ENCODE results near the gene HIGD2A. TPM values are rescaled to one million over a fixed set of nuclear protein-coding genes. Genes with fewer than 3 reads are reported as not detected.
A peak's percentile ranks its signal among the peaks of the same experiment; 100 is the strongest.

HIGD2A gene
- total RNA-seq, 3 donors from 2014 or later: 186 to 257 (median 198) TPM

DNA sequence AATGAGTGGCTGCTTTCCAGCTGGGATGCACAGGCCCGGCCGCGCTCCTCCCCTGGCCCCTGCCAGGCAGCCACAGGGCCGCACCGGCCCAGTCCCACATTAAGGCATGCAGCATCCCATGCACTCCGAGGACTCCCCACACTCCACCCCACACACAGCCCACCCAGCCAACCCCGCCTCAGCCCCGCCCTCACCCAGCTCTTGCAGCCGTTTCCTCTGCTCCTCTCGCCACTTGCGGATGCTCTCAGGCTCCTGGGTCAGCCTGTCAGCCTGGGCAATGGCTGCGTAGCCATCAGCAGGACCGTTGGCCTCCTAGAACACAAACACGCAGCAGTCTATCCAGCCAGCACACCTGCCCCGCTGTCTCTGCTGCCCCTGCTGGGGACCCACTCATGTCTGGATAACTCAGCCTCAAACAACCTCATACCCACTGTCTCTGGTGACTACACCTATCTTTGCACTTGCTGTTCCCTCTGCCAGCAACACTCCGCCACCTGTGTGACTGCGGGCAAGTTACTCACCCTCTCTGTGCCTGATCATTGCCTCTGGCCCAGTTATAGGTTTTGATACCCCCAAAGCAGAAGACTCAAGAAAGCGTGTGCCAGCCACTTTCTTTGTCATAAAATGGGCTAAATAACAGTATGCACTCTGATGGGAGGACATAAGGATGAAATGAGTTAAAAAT, 9.3 kb downstream of the HIGD2A start:
- Histone ChIP-seq H3K4me3 (no peak overlapping the region), H3K36me3 (ENCODE audit: low read depth) (no peaks in the 10 kb centered on the region), H3K9me3 (no peaks in the 10 kb centered on the region), H3K4me1 (ENCODE audit: low read depth) (peaks cover 23% of the 10 kb centered on the region)
- intact Hi-C loops (cut with DNase I, micrococcal nuclease): no loop called here
- ATAC-seq (no peak), DNase-seq (no peak)
- no peak for TF ChIP-seq CTCF (IDR thresholded peaks at IDR 0.05)

DNA sequence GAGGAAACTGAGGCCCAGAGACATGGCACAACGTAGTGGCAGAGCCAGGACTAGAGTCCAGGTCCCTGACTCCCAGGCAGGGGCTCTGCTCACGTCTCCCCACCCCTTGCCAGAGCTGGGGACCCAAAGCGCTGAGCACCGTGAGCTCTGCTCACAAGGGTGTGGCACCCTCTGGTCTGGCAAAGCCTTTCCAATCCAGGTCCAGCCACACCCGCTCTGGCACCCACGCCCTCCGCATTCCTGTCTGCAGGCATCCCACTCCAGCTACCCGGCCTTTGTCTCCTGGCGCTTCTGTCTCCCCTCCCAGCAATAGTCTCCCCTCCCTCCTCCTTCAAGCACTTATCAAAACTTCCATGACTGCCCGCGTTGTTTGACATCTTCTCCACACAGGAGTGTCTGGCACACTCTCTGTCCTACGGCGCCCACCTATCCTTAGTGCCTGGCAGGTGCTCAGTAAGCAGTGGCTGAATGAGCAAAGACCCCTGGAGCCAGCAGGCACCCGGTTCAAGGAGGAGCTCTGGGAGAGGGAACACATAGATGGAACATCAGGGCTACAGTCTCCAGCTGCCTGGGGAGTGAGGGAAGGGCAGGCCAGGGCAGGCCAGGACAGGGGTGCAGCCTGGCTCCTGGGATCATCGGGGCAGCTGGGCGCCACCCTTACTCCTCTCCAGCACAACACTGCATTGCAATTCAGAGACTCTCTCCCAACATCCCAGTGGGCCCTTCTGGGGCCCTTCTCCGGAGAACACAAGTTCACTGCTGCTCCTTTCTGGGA, 12.0 kb downstream of the HIGD2A start:
- H3K4me1 ChIP-seq (ENCODE audit: low read depth): peaks cover 40% of the 10 kb centered on the region
- H3K9me3 ChIP-seq: no peaks in the 10 kb centered on the region
- intact Hi-C loops (cut with DNase I, micrococcal nuclease): no loop called here
- peak; percentile 88 to 90 (median 89) for DNase-seq
- no peaks in the 10 kb centered on the region for H3K36me3 ChIP-seq (ENCODE audit: low read depth)
- ATAC-seq: peak; percentile 75
- no peak overlapping the region for H3K4me3 ChIP-seq
- no peak for TF ChIP-seq CTCF (IDR thresholded peaks at IDR 0.05)

- H3K4me1 ChIP-seq (ENCODE audit: low read depth): peaks cover 44% of the 10 kb centered on the region
These were observed 13.0 kb downstream of the HIGD2A start for GRCh38 chr5:176401281-176402205.

GRCh38 chr5:176405656-176406435, 17.3 kb downstream of the HIGD2A start:
- TF ChIP-seq CTCF (IDR thresholded peaks at IDR 0.05): peak; percentile 29
- H3K36me3 ChIP-seq (ENCODE audit: low read depth): no peaks in the 10 kb centered on the region
- no peak overlapping the region for H3K4me3 ChIP-seq
- peak; percentile 67 for ATAC-seq
- H3K4me1 ChIP-seq (ENCODE audit: low read depth): peaks cover 49% of the 10 kb centered on the region
- DNase-seq: peak; percentile 60 to 65 (median 65)
- intact Hi-C loops (cut with DNase I, micrococcal nuclease): no loop called here
- H3K9me3 ChIP-seq: no peaks in the 10 kb centered on the region

More at GRCh38 chr5:176401281-176402205, 13.0 kb downstream of the HIGD2A start:
- ATAC-seq (no peak), DNase-seq (no peak)
- Histone ChIP-seq H3K9me3 (no peaks in the 10 kb centered on the region), H3K4me3 (no peak overlapping the region), H3K36me3 (ENCODE audit: low read depth) (no peaks in the 10 kb centered on the region)
- TF ChIP-seq CTCF (IDR thresholded peaks at IDR 0.05): no peak
- intact Hi-C loops (cut with DNase I, micrococcal nuclease): no loop called here

Data from mucosa of descending colon (tissue), 3 donors.